ENCODE data around the gene NFIX. TPM values are rescaled to one million over a fixed set of nuclear protein-coding genes. Genes with fewer than 3 reads are reported as not detected.

NFIX gene
- total RNA-seq, 2 experiments from 2014 or later, result 1.2 to 1.5 TPM

- peaks cover 2% of the 10 kb centered on the region for H3K36me3 Mint-ChIP-seq (ENCODE audit: low read depth)
- no peaks in the 10 kb centered on the region for H3K9me3 Mint-ChIP-seq
- no peak for DNase-seq
- ChIA-PET POLR2A (no interaction called here), CTCF (interaction anchor here (0.6 to 6.3 kb wide), 3 partner anchors 21 to 114 kb away, joined by 3 to 64 read pairs (median 4); no protein-coding TSS in a partner anchor)
- no peak overlapping the region for H3K4me3 Mint-ChIP-seq
- peaks cover 14% of the 10 kb centered on the region for H3K4me1 Mint-ChIP-seq
- H3K27me3 Mint-ChIP-seq, result peaks cover 22% of the 10 kb centered on the region
- no peak overlapping the region for H3K27ac Mint-ChIP-seq
Observed at GRCh38 chr19:13091400-13092157, 96.3 kb downstream of the NFIX start.

DNA sequence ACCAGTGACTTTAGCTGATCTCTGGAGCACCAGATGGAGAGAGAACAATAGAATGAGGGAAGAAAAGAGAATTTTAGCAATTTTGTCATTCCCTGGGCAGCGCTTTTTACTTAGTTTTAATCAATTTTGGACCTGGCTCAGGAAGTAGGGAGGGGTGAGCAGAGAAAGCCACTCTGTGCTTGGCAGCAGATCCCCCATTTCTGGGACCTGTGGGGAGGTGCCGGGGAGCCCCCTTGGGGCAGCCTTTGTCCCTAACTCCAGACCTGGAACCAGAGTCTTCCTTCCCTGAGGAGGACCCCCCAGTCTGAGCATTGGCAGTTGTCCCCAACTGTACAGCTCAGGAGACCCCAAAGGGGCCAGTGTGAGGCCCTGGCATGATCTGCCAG lies 96.9 kb downstream of the NFIX start:
- Mint-ChIP-seq H3K27ac (no peak overlapping the region), H3K4me3 (no peak overlapping the region), H3K4me1 (peaks cover 18% of the 10 kb centered on the region), H3K9me3 (no peaks in the 10 kb centered on the region), H3K27me3 (peaks cover 27% of the 10 kb centered on the region), H3K36me3 (ENCODE audit: low read depth) (peaks cover 4% of the 10 kb centered on the region)
- ChIA-PET POLR2A (no interaction called here), CTCF (interaction anchor here (6.3 kb wide), 1 partner anchor 115 kb away, joined by 64 read pairs; no protein-coding TSS in a partner anchor)
- DNase-seq, result no peak

GRCh38 chr19:13092606-13093235 lies 97.4 kb downstream of the NFIX start:
- DNase-seq, result no peak
- Mint-ChIP-seq H3K4me1 (peaks cover 19% of the 10 kb centered on the region), H3K4me3 (no peak overlapping the region), H3K9me3 (no peaks in the 10 kb centered on the region), H3K36me3 (ENCODE audit: low read depth) (peaks cover 4% of the 10 kb centered on the region), H3K27ac (no peak overlapping the region), H3K27me3 (peaks cover 31% of the 10 kb centered on the region)
- ChIA-PET POLR2A (no interaction called here), CTCF (interaction anchor here (0.8 to 6.3 kb wide), 10 partner anchors 8 to 1255 kb away, joined by 3 to 64 read pairs (median 8); partner anchors contain the start of gene LYL1)

- H3K27me3 Mint-ChIP-seq, result peaks cover 38% of the 10 kb centered on the region
- H3K9me3 Mint-ChIP-seq, result no peaks in the 10 kb centered on the region
- peaks cover 4% of the 10 kb centered on the region for H3K36me3 Mint-ChIP-seq (ENCODE audit: low read depth)
- peak; percentile 84 for DNase-seq
- ChIA-PET POLR2A (interaction anchor here (0.8 kb wide), 1 partner anchor 64 kb away, joined by 3 read pairs; no protein-coding TSS in a partner anchor), CTCF (interaction anchor here (0.5 to 6.3 kb wide), 20 partner anchors 9 to 1255 kb away, joined by 3 to 64 read pairs (median 6); partner anchors contain the start of gene LYL1)
- H3K27ac Mint-ChIP-seq, result no peak overlapping the region
- peaks cover 23% of the 10 kb centered on the region for H3K4me1 Mint-ChIP-seq
- H3K4me3 Mint-ChIP-seq, result no peak overlapping the region
Observed at GRCh38 chr19:13093407-13094105, 98.3 kb downstream of the NFIX start.

DNA sequence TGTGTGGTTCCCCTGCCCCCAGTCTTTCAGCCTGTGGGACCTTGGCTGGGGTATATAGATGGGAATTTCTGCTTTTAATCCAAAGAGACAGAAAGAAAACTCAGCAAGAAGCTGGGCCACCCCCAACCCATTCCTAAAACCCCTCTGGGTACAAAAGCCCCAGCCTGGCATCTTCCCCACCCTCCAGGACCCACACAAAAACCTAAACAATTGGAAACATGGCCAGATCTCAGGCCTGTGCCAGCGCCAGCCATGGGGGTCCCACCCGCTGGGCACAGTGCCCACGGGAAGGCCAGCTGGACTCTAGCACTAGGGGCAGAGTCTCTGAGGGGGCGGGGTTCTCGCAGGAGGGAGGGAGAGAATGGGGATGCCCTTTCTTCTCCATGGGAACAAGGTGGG lies 98.8 kb downstream of the NFIX start:
- no peak overlapping the region for H3K4me3 Mint-ChIP-seq
- H3K4me1 Mint-ChIP-seq, result peaks cover 27% of the 10 kb centered on the region
- H3K36me3 Mint-ChIP-seq (ENCODE audit: low read depth), result peaks cover 4% of the 10 kb centered on the region
- H3K27ac Mint-ChIP-seq, result no peak overlapping the region
- ChIA-PET CTCF (interaction anchor here (0.5 to 6.3 kb wide), 19 partner anchors 9 to 173 kb away, joined by 3 to 64 read pairs (median 6); no protein-coding TSS in a partner anchor), POLR2A (interaction anchor here (0.8 kb wide), 1 partner anchor 64 kb away, joined by 3 read pairs; no protein-coding TSS in a partner anchor)
- peaks cover 42% of the 10 kb centered on the region for H3K27me3 Mint-ChIP-seq
- no peak for DNase-seq
- no peaks in the 10 kb centered on the region for H3K9me3 Mint-ChIP-seq

GRCh38 chr19:13094771-13095392 lies 99.6 kb downstream of the NFIX start:
- ChIA-PET CTCF (interaction anchor here (1.1 to 6.3 kb wide), 10 partner anchors 10 to 130 kb away, joined by 3 to 64 read pairs (median 8); no protein-coding TSS in a partner anchor), POLR2A (no interaction called here)
- H3K27ac Mint-ChIP-seq, result no peak overlapping the region
- no peak overlapping the region for H3K4me3 Mint-ChIP-seq
- peaks cover 33% of the 10 kb centered on the region for H3K4me1 Mint-ChIP-seq
- H3K27me3 Mint-ChIP-seq, result peaks cover 42% of the 10 kb centered on the region
- peaks cover 4% of the 10 kb centered on the region for H3K36me3 Mint-ChIP-seq (ENCODE audit: low read depth)
- no peak for DNase-seq
- no peaks in the 10 kb centered on the region for H3K9me3 Mint-ChIP-seq

DNA sequence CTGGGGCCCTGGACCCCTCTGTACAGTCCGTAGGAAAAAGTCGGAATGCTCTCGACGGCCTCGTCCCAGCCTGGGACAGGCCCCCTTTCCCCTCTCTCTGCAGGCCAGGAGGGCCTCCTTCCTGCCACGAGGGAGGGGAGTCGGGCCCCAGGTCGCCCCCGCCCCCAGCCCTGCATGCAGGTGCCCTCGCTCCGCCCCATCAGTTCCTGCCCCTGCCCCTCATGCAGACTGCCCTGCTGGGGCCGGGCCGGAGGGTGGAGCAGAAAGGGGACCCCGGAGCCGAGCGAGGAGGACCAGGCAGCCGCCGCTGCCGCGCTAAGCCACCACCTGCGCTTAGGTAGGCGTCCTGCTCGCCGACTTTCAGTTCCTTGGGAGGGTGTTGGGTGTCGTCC lies 100.1 kb downstream of the NFIX start:
- peak; percentile 18 for DNase-seq
- CTCF ChIA-PET, result interaction anchor here (2.7 to 6.3 kb wide), 5 partner anchors 10 to 130 kb away, joined by 8 to 64 read pairs (median 25); no protein-coding TSS in a partner anchor
- peaks cover 38% of the 10 kb centered on the region for H3K4me1 Mint-ChIP-seq
- H3K36me3 Mint-ChIP-seq (ENCODE audit: low read depth), result peaks cover 6% of the 10 kb centered on the region
- H3K9me3 Mint-ChIP-seq, result no peaks in the 10 kb centered on the region
- no peak overlapping the region for H3K4me3 Mint-ChIP-seq
- peaks cover 42% of the 10 kb centered on the region for H3K27me3 Mint-ChIP-seq
- H3K27ac Mint-ChIP-seq, result no peak overlapping the region
- POLR2A ChIA-PET, result no interaction called here

- POLR2A ChIA-PET, result no interaction called here
- DNase-seq, result no peak
- Mint-ChIP-seq H3K27me3 (peaks cover 42% of the 10 kb centered on the region), H3K9me3 (no peaks in the 10 kb centered on the region), H3K4me3 (peak overlapping the region; percentile 38), H3K4me1 (peaks cover 41% of the 10 kb centered on the region), H3K27ac (no peak overlapping the region), H3K36me3 (ENCODE audit: low read depth) (peaks cover 6% of the 10 kb centered on the region)
- CTCF ChIA-PET, result interaction anchor here (0.7 to 6.3 kb wide), 5 partner anchors 9 to 1229 kb away, joined by 3 to 64 read pairs (median 25); no protein-coding TSS in a partner anchor
Observed at GRCh38 chr19:13095934-13096927, 101.0 kb downstream of the NFIX start.

GRCh38 chr19:13097033-13097462 lies 101.8 kb downstream of the NFIX start:
- peak overlapping the region; percentile 69 for H3K27ac Mint-ChIP-seq
- peaks cover 46% of the 10 kb centered on the region for H3K27me3 Mint-ChIP-seq
- H3K9me3 Mint-ChIP-seq, result no peaks in the 10 kb centered on the region
- DNase-seq, result no peak
- ChIA-PET POLR2A (no interaction called here), CTCF (interaction anchor here (0.7 to 6.3 kb wide), 2 partner anchors 120 to 1228 kb away, joined by 3 to 64 read pairs; no protein-coding TSS in a partner anchor)
- peaks cover 47% of the 10 kb centered on the region for H3K4me1 Mint-ChIP-seq
- H3K4me3 Mint-ChIP-seq, result peak overlapping the region; percentile 54
- H3K36me3 Mint-ChIP-seq (ENCODE audit: low read depth), result peaks cover 6% of the 10 kb centered on the region

GRCh38 chr19:13097463-13098258 lies 102.4 kb downstream of the NFIX start:
- H3K36me3 Mint-ChIP-seq (ENCODE audit: low read depth), result peaks cover 6% of the 10 kb centered on the region
- ChIA-PET CTCF (interaction anchor here (0.7 kb wide), 1 partner anchor 1227 kb away, joined by 3 read pairs; no protein-coding TSS in a partner anchor), POLR2A (no interaction called here)
- H3K4me1 Mint-ChIP-seq, result peaks cover 47% of the 10 kb centered on the region
- peaks cover 46% of the 10 kb centered on the region for H3K27me3 Mint-ChIP-seq
- no peak overlapping the region for H3K4me3 Mint-ChIP-seq
- no peak for DNase-seq
- no peaks in the 10 kb centered on the region for H3K9me3 Mint-ChIP-seq
- H3K27ac Mint-ChIP-seq, result no peak overlapping the region

Measured in activated CD4-positive, alpha-beta T cell treated with anti-CD3 and anti-CD28 coated beads, Interleukin-2, amount 10 ng/mL, durations not matched to agents 7 days and 5 days (primary cell).